Right cardiac atrium (tissue), 5 donors: ENCODE measurements around the gene SPEM2. TPM values are rescaled to one million over a fixed set of nuclear protein-coding genes. Genes with fewer than 3 reads are reported as not detected.

ENCODE experiments used
- ATAC-seq, 2 donors: fragments of 200-7000 bp; cut with Tn5 transposase; one replicate each; pipeline versions ENCODE4 v1.8.0 to v1.9.1; 2020; ENCODE audit warnings: moderate library complexity in 2 of 2, mild to moderate bottlenecking in 1 of 2
- DNase-seq, 3 donors: peaks; one replicate each; pipeline ENCODE4 v3.0.0-alpha.2; 2020
- H3K27ac ChIP-seq: one replicate; pipeline ENCODE4 v1.5.1; 2013; ENCODE audit warnings: mild to moderate bottlenecking, low read length, control low read depth, moderate library complexity
- H3K27me3 ChIP-seq: one replicate; pipeline ENCODE4 v1.6.1; 2013; ENCODE audit not compliant: control insufficient read depth, insufficient read depth
- H3K4me1 ChIP-seq: one replicate; pipeline ENCODE4 v1.6.1; 2013; ENCODE audit warnings: low read length; ENCODE audit not compliant: control insufficient read depth, insufficient read depth
- H3K4me3 ChIP-seq: one replicate; pipeline ENCODE4 v1.5.1; 2013; ENCODE audit warnings: low read length, control low read depth
- H3K9me3 ChIP-seq: one replicate; pipeline ENCODE4 v1.6.1; 2013; ENCODE audit warnings: low read length; ENCODE audit not compliant: control insufficient read depth
- WGBS: extraction: QIAGEN DNeasy Blood & Tissue Kit; methylation state at CpG from one replicate; pipeline ENCODE4 v1.1.7; 2013; 5-methylcytosine and 5-hydroxymethylcytosine counted together
- intact Hi-C, 4 donors: fragments of 100-400 bp; cut with DNase I; formaldehyde crosslinking; loops; one replicate each; pipeline versions ENCODE4 v1.11.0 to v1.14.0; 2022 to 2023
- polyA plus RNA-seq: library from polyadenylated mRNA; stranded (reverse); fragments of 200-250 nt; gene quantifications from one replicate; pipeline ENCODE4 v1.2.3, GENCODE V29; 2013
- total RNA-seq, 4 donors: library from RNA; stranded (reverse); fragmentation: NEBNext Ultra II Directional; extraction: Animal tissue kit (Norgen Biotek cat#: 25700); gene quantifications; one replicate each; pipeline ENCODE4 v1.2.1, GENCODE V29; 2021
- donor health status: healthy with polysubstance abuse.
- donor health status: DM: no; HTN: yes; CAD: no.
- donor health status: DM: no; HTN: no; CAD: no.
- donor health status: DM: no; HTN: yes; CAD: no; lungs with severe emphysema.
- donor health status: DM: yes; HTN: yes; CAD: no.

SPEM2 gene
- total and polyA plus RNA-seq, 5 donors, result not detected

GRCh38 chr17:7444682-7445618, 19.5 kb downstream of the SPEM2 start, which contains the start of gene CHRNB1:
Gene CHRNB1, plus strand, starts transcription at chr17:7445061. Its CDS starts 67 bp downstream, at chr17:7445128.
- Histone ChIP-seq H3K4me3 (peak within 1 kb of the TSS; percentile 45), H3K27ac (peak within 1 kb of the TSS; percentile 5), H3K4me1 (no peaks in the 10 kb centered on the region), H3K9me3 (no peaks in the 10 kb centered on the region), H3K27me3 (no peaks in the 10 kb centered on the region)
- ATAC-seq (peak; percentile 86 to 88), DNase-seq (peak; percentile 87 to 95 (median 94))
- intact Hi-C loops, result no loop called here
- whole genome bisulfite sequencing, result 3% methylated on average over 51 of the region's 51 CpGs

GRCh38 chr17:7445619-7445968, 20.2 kb downstream of the SPEM2 start:
- Histone ChIP-seq H3K27me3 (no peaks in the 10 kb centered on the region), H3K4me3 (peak overlapping the region; percentile 45), H3K9me3 (no peaks in the 10 kb centered on the region), H3K4me1 (no peaks in the 10 kb centered on the region), H3K27ac (no peak overlapping the region)
- intact Hi-C loops, result no loop called here
- DNase-seq, result no peak
- peak in 1 of 2 donors; percentile 69 for ATAC-seq
- WGBS, result 6% methylated on average over 16 of the region's 16 CpGs

- WGBS, result 91% methylated on average over 7 of the region's 7 CpGs
- no peaks in the 10 kb centered on the region for H3K4me1 ChIP-seq
- H3K4me3 ChIP-seq, result no peak overlapping the region
- H3K27me3 ChIP-seq, result no peaks in the 10 kb centered on the region
- no peak overlapping the region for H3K27ac ChIP-seq
- intact Hi-C loops, result no loop called here
- H3K9me3 ChIP-seq, result no peaks in the 10 kb centered on the region
- DNase-seq (peak in 2 of 3 donors; percentile 0 to 23), ATAC-seq (no peak)
Observed at GRCh38 chr17:7448461-7448860, 23.0 kb downstream of the SPEM2 start.

DNA sequence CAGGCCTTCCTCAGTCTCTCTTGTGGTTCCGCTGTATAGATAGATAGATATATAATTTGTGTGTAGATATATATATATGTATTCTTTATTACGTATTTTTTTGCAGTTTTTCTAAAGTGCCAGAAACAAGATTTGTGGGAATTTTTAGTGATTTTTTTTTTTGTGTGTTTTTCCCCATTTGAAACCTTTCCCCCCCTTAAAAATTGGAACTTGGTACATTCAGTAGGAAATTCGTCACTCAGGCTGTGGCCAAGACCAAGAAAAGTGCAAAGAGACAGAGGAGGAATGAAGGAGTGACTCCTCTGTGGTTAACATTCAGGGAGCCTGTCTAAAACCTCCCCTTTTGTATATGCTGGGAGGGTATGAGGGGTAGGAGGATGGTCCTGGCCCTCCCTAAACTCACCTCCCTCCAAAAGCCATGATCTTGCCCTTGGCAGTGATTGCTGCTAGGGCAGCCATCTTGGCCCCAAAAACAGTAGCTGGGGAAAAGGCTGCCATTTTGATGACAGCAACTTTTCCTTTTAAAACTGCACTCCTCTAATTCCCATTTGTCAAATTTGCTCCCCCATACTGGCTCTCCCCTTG, 34.6 kb downstream of the SPEM2 start:
- no peak overlapping the region for H3K27ac ChIP-seq
- no peak for ATAC-seq
- intact Hi-C loops, result no loop called here

GRCh38 chr17:7460850-7461660, 35.6 kb downstream of the SPEM2 start:
- Histone ChIP-seq H3K27ac (no peak overlapping the region), H3K9me3 (no peaks in the 10 kb centered on the region), H3K4me1 (peaks cover 5% of the 10 kb centered on the region), H3K4me3 (no peak overlapping the region), H3K27me3 (no peaks in the 10 kb centered on the region)
- intact Hi-C loops, result no loop called here
- peak in 1 of 3 donors; percentile 39 for DNase-seq
- 94% methylated on average over 7 of the region's 7 CpGs for WGBS
- ATAC-seq, result no peak

More for the DNA sequence above, 34.6 kb downstream of the SPEM2 start:
- 77% methylated on average over 3 of the region's 3 CpGs for WGBS
- no peak for DNase-seq
- Histone ChIP-seq H3K4me1 (peaks cover 5% of the 10 kb centered on the region), H3K9me3 (no peaks in the 10 kb centered on the region), H3K4me3 (no peak overlapping the region), H3K27me3 (no peaks in the 10 kb centered on the region)

DNA sequence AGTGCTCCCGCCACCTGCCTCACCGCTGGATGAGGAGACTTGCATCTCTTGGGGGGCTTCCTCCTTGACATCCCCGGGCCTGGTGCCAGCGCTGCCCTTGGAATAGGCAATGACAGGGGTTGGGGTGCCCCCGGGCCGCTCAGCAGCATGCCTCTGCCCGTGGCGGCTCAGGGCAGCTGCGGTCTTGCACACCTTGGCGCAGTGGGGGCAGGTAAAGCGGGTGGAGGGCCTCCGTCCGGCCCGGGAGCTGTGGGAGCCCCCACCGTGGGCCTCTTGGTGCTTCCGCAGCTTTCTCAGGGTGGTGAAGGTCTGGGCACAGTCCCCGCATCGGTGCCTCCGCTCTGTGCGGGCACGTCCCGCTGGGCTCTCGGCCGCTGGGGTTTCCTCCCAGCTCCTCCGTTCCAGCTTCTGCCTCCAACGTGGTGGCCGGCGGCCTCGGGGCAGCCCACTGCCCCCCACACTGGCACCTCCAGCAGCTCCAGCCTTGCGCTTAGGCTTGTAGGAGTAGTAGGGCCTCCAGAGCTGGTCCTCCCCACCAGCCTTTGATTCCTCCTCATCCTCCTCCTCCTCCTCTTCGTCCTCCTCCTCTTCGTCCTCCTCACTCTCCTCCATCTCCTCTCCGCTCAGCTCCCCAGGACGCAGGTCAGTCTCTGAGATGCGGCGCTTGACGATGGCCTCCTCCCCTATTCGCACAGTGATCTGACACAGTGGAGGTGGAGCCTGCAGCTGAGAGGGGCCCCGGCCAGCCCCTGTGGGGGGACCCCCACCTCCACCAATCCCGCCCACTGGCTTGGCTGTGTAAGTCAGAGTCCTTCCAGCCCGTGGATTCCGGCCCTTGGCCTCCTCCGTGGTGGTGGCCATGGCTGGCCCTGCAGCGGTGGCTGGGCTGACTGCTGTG, 37.3 kb downstream of the SPEM2 start:
- WGBS, result 89% methylated on average over 44 of the region's 44 CpGs
- ATAC-seq, result peak in 1 of 2 donors; percentile 2
- H3K4me1 ChIP-seq, result peaks cover 4% of the 10 kb centered on the region
- H3K4me3 ChIP-seq, result no peak overlapping the region
- intact Hi-C loops, result no loop called here
- H3K27ac ChIP-seq, result no peak overlapping the region
- H3K27me3 ChIP-seq, result no peaks in the 10 kb centered on the region
- no peaks in the 10 kb centered on the region for H3K9me3 ChIP-seq
- DNase-seq, result peak; percentile 14 to 74 (median 68)

DNA sequence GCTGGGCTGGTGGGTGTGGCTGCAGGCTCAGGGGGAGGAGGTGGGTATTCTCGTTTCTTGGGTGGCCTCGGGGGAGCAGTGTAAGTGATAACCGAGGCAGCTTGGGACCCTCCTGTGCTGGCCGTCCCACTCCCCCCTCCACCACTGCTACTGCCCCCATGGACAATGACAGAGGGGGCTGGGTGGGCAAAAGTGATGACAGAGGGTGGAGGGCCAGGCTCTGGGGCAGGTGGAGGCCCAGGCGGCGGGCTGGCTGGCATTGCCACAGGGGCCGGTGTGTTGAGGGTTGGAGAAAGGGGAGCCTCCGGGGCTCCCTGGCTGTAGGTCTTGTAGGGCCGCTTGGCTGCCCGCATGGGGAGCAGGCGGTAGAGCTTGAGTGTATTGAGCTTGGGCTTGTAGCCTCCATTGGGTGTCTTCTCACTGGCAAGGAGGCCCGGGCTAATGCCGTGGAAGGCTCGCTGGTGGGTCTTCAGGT, 38.0 kb downstream of the SPEM2 start:
- intact Hi-C loops, result no loop called here
- Histone ChIP-seq H3K4me1 (peaks cover 4% of the 10 kb centered on the region), H3K27me3 (no peaks in the 10 kb centered on the region), H3K4me3 (no peak overlapping the region), H3K9me3 (no peaks in the 10 kb centered on the region), H3K27ac (no peak overlapping the region)
- no peak for ATAC-seq
- 85% methylated on average over 14 of the region's 14 CpGs for WGBS
- DNase-seq, result no peak

- intact Hi-C loops, result no loop called here
- no peak for DNase-seq
- ATAC-seq, result no peak
- WGBS, result 84% methylated on average over 9 of the region's 9 CpGs
- Histone ChIP-seq H3K9me3 (no peaks in the 10 kb centered on the region), H3K27me3 (no peaks in the 10 kb centered on the region), H3K4me1 (peaks cover 4% of the 10 kb centered on the region), H3K27ac (no peak overlapping the region), H3K4me3 (no peak overlapping the region)
Observed at GRCh38 chr17:7464081-7464480, 38.7 kb downstream of the SPEM2 start.

DNA sequence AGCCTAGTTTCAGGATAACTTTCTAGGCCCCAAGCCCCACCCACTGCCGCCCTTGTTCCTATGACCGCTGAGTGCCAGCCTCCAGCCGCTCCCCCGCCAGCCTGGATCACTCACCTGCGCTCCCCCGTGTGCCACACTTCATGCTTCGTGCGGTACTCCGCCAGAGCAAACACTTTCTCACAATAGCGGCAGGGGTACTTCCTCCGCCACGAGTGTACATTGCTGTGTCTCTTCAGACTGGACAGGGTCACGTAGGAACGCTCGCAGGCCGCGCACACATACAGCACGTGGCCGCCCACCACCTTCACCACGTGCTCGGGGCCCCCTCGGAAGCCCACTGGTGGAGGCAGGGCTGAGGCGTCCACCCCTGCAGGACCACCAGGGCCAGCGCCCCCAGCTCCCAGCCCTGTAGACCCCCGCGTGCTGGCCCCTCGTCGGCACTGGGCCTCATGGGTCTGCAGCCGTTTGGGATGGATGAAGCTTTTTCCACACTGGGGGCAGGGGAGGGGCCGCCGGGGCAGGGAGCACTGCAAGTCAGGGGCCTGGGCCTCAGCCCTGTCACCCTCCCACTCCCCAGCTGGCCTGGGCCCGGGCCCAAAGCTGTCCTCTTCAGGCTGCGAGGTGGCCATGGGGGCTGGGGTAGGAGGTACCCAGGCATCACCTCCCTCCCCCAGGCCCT, 40.3 kb downstream of the SPEM2 start:
- no peak overlapping the region for H3K4me3 ChIP-seq
- DNase-seq (peak in 2 of 3 donors; percentile 15 to 48), ATAC-seq (no peak)
- peak overlapping the region; percentile 83 for H3K27ac ChIP-seq
- intact Hi-C loops, result loop anchor here in 1 of 4 donors (2.0 kb wide), 1 partner anchor 15 kb away; no protein-coding TSS in a partner anchor
- WGBS, result 86% methylated on average over 33 of the region's 33 CpGs
- H3K27me3 ChIP-seq, result no peaks in the 10 kb centered on the region
- peaks cover 6% of the 10 kb centered on the region for H3K4me1 ChIP-seq
- no peaks in the 10 kb centered on the region for H3K9me3 ChIP-seq
